ENCODE measurements around the gene CXADR. TPM values are rescaled to one million over a fixed set of nuclear protein-coding genes. Genes with fewer than 3 reads are reported as not detected.
"Not testable (repeated sequence)": the region's sequence is repeated elsewhere in the genome, so short reads cannot be mapped to it uniquely, and the experiment has no call there.

The CXADR gene
- total RNA-seq, 3 donors from 2014 or later (not counting 1 experiment from before 2014, with no cell fraction given): 0.10 TPM; not detected in 2

DNA sequence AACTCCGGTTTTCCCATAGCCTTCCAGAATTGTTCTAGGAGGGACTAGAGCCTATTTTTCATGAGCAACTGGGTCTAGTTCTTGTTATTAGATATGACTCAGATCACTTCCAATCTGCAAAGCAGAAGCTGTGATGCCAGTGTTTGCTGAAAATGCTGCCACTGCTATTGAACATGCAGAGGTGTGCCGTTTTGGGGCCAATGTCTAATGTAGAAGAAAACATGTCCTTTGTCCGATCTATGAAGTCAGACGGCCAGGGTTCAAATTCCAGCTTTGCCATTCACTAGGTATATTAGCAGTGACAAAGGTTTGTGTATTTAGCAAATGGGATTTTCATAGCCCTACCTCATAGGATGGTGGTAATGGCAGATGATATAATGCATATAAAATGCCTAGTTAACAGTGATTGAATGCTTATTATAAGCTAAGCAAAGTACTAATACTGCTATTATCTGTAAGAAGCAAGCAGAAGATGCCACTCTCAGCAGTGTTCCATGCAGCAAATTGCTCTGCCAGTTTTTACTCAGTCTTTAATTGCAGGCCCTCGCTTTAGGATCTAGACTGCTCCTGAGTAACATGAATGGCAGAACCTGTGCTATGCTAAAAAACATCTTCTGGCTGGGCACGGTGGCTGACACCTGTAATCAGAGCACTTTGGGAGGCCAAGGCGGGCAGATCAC is 40.1 kb upstream of the CXADR start:
- ATAC-seq (no peak), DNase-seq (no peak)
- intact Hi-C loops (cut with micrococcal nuclease): no loop called here
- TF ChIP-seq CTCF (IDR thresholded peaks at IDR 0.05): no peak
- Histone ChIP-seq H3K27ac (ENCODE audit: low read length) (no peak overlapping the region), H3K4me3 (ENCODE audit: low read length) (no peak overlapping the region), H3K36me3 (ENCODE audit: control insufficient read depth, insufficient read depth, low read length) (no peaks in the 10 kb centered on the region), H3K9me3 (ENCODE audit: control insufficient read depth, insufficient read depth, low read length) (no peaks in the 10 kb centered on the region), H3K27me3 (ENCODE audit: control insufficient read depth, insufficient read depth, low read length) (no peaks in the 10 kb centered on the region), H3K4me1 (ENCODE audit: control insufficient read depth, insufficient read depth, low read length) (no peaks in the 10 kb centered on the region)
- H3K36me3 Mint-ChIP-seq: no peaks in the 10 kb centered on the region
- H3K27ac Mint-ChIP-seq: no peak overlapping the region
- H3K9me3 Mint-ChIP-seq: peaks cover 0 to 2% of the 10 kb centered on the region in 2 donors
- H3K4me3 Mint-ChIP-seq: no peak overlapping the region
- no peaks in the 10 kb centered on the region for H3K4me1 Mint-ChIP-seq
- no peaks in the 10 kb centered on the region for H3K27me3 Mint-ChIP-seq (ENCODE audit: low read depth in 2 of 2)
- 92% methylated on average over 7 of the region's 7 CpGs for WGBS (ENCODE audit: insufficient coverage)

DNA sequence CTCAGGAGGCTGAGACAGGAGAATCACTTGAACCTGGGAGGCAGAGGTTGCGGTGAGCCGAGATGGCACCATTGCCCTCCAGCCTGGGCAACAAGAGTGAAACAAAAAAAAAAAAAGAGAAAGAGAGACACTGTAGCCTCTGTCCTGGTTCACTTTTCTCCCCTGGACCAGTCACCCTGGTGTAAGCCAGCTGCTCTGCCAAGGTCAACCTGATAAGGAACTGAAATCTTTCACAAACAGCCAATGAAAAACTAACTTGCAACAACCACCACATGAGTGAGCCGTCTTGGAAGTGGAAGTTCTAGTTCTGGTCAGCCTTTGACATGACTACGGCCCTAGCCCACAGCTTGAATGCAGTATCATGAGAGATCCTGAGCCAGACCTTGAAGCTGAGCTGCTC is 36.8 kb upstream of the CXADR start:
- Mint-ChIP-seq H3K36me3 (no peaks in the 10 kb centered on the region), H3K4me1 (no peaks in the 10 kb centered on the region), H3K27ac (no peak overlapping the region), H3K4me3 (no peak overlapping the region), H3K9me3 (peaks cover 0 to 2% of the 10 kb centered on the region in 2 donors), H3K27me3 (ENCODE audit: low read depth in 2 of 2) (no peaks in the 10 kb centered on the region)
- no peak for TF ChIP-seq CTCF (IDR thresholded peaks at IDR 0.05)
- no peaks in the 10 kb centered on the region for H3K4me1 ChIP-seq (ENCODE audit: control insufficient read depth, insufficient read depth, low read length)
- H3K27me3 ChIP-seq (ENCODE audit: control insufficient read depth, insufficient read depth, low read length): no peaks in the 10 kb centered on the region
- no peak overlapping the region for H3K4me3 ChIP-seq (ENCODE audit: low read length)
- H3K36me3 ChIP-seq (ENCODE audit: control insufficient read depth, insufficient read depth, low read length): no peaks in the 10 kb centered on the region
- H3K9me3 ChIP-seq (ENCODE audit: control insufficient read depth, insufficient read depth, low read length): no peaks in the 10 kb centered on the region
- no peak overlapping the region for H3K27ac ChIP-seq (ENCODE audit: low read length)
- 90% methylated on average over 4 of the region's 4 CpGs for WGBS (ENCODE audit: insufficient coverage)
- intact Hi-C loops (cut with micrococcal nuclease): no loop called here
- no peak for ATAC-seq
- DNase-seq: no peak

GRCh38 chr21:17478156-17478555 is 34.7 kb upstream of the CXADR start:
- not testable (repeated sequence) for H3K27ac Mint-ChIP-seq, DNase-seq
- 100% methylated on average over 1 of the region's 6 CpGs for WGBS (ENCODE audit: insufficient coverage)

DNA sequence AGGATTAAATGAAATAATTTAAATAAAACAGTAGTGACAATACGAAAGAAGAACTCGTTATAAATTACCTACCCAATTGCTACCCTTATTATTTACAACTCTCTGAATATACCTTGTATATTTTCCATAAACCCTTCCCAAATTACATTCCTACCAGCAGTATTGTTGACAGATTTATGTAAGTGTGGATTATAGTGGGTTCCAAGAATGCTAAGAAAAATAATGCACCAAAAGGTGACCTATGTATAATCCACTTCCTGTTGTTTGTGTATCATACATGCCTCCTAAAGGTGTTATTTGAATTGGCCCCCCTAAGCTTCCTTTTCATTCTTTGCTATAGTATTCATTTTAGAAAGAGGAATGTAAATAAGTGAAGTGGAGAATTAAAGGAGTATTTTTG is 33.2 kb upstream of the CXADR start:
- no CpG with 5 or more reads among the region's 2 CpGs for WGBS (ENCODE audit: insufficient coverage)
- H3K36me3 Mint-ChIP-seq: no peaks in the 10 kb centered on the region
- no peaks in the 10 kb centered on the region for H3K36me3 ChIP-seq (ENCODE audit: control insufficient read depth, insufficient read depth, low read length)
- ATAC-seq (no peak), DNase-seq (no peak)
- H3K4me1 Mint-ChIP-seq: no peaks in the 10 kb centered on the region
- H3K9me3 ChIP-seq (ENCODE audit: control insufficient read depth, insufficient read depth, low read length): no peaks in the 10 kb centered on the region
- H3K27ac Mint-ChIP-seq: no peak overlapping the region
- no peaks in the 10 kb centered on the region for H3K4me1 ChIP-seq (ENCODE audit: control insufficient read depth, insufficient read depth, low read length)
- TF ChIP-seq CTCF (IDR thresholded peaks at IDR 0.05): no peak
- H3K4me3 Mint-ChIP-seq: no peak overlapping the region
- no peak overlapping the region for H3K4me3 ChIP-seq (ENCODE audit: low read length)
- no peaks in the 10 kb centered on the region for H3K9me3 Mint-ChIP-seq
- no peaks in the 10 kb centered on the region for H3K27me3 Mint-ChIP-seq (ENCODE audit: low read depth in 2 of 2)
- no peaks in the 10 kb centered on the region for H3K27me3 ChIP-seq (ENCODE audit: control insufficient read depth, insufficient read depth, low read length)
- intact Hi-C loops (cut with micrococcal nuclease): no loop called here
- H3K27ac ChIP-seq (ENCODE audit: low read length): no peak overlapping the region

More at GRCh38 chr21:17478156-17478555, 34.7 kb upstream of the CXADR start:
- H3K4me1 Mint-ChIP-seq; ATAC-seq; H3K27me3 Mint-ChIP-seq (ENCODE audit: low read depth in 2 of 2); intact Hi-C loops (cut with micrococcal nuclease); H3K4me3 Mint-ChIP-seq; H3K36me3 Mint-ChIP-seq; H3K27ac ChIP-seq (ENCODE audit: low read length); H3K4me1 ChIP-seq (ENCODE audit: control insufficient read depth, insufficient read depth, low read length); H3K4me3 ChIP-seq (ENCODE audit: low read length); H3K9me3 Mint-ChIP-seq; H3K27me3 ChIP-seq (ENCODE audit: control insufficient read depth, insufficient read depth, low read length); H3K36me3 ChIP-seq (ENCODE audit: control insufficient read depth, insufficient read depth, low read length); H3K9me3 ChIP-seq (ENCODE audit: control insufficient read depth, insufficient read depth, low read length): not testable (repeated sequence)
